IPS DF 4.7 (cell line): Measurements from ENCODE around the gene PIK3R6.

Experiments used
- DNase-seq: peaks from one replicate; pipeline ENCODE4 v3.0.0-alpha.2; 2013; ENCODE audit warnings: low spot score; ENCODE audit errors: extremely low read depth

The PIK3R6 gene, protein sequence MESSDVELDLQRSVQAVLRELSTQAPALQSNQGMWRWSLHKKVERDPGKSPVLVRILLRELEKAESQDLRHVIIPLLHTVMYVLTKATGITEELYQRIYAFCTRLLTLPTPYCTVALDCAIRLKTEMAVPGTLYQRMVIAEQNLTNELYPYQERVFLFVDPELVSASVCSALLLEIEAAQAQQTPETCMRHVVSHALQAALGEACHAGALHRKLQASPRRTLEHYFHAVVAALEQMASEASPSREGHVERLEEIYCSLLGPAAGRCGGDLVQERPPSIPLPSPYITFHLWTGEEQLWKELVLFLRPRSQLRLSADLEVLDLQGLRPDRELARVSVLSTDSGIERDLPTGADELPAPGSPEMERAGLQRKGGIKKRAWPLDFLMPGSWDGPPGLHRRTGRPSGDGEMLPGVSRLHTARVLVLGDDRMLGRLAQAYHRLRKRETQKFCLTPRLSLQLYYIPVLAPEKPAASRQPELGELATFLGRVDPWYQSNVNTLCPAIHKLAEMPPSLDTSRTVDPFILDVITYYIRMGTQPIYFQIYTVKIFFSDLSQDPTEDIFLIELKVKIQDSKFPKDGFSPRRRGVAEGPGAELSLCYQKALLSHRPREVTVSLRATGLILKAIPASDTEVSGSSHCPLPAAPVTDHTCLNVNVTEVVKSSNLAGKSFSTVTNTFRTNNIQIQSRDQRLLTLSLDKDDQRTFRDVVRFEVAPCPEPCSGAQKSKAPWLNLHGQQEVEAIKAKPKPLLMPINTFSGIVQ

DNA sequence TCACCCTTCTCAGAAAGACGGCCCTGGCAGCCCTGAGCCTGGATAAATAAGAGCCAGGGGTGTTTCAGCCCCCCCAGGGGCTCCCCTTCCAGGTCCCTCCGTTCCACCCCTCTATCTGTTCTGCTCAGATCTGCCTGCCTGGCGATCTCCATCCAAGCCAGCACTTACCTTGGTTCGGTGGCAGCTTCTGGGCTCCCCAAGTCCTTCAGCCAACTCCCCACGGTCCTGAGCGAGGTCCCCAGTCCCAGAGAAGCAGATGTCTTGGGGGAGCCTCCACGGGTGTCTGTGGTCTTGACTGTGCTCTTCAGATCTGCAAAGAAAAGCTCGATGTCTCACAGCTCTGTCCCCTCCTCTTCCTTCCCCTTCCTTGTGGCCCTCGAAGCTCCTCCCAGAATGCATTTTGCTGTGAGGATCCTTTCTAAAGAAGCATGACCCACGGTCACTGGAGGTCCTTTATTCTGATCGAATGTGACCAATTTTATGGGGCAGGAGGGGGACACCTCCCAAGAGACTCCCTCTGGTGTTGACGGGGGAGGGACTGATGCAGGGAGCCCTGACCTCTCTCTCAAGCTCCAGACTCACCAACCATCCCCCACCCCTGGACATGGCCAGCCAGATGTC lies at the start of gene PIK3R6:
TSS of gene PIK3R6 (minus strand) at position 314 of the 621 bp plus-strand sequence. CDS start 17,880 bp downstream, outside the sequence.
- DNase-seq = no peak

DNA sequence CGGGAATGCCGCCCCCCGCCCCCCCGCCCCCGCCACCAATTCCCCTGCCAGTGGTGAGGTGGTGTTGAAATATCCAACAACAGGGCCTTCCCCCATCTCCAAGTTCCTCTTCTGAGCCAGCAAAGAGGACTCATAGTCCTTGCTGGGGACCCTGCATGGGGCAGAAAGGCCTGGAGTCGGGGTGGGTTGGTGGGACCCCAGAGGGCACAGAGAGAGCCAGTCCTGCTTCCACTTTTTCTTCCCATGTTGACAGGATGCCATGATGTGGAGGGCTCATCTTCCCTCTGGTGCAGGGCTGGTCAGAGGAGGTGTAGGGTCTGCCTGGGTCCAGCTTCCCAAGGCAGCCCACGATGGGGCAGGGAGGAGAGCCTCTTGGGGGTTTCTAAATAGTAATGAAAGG lies 49.0 kb upstream of the PIK3R6 start:
- DNase-seq = no peak

DNA sequence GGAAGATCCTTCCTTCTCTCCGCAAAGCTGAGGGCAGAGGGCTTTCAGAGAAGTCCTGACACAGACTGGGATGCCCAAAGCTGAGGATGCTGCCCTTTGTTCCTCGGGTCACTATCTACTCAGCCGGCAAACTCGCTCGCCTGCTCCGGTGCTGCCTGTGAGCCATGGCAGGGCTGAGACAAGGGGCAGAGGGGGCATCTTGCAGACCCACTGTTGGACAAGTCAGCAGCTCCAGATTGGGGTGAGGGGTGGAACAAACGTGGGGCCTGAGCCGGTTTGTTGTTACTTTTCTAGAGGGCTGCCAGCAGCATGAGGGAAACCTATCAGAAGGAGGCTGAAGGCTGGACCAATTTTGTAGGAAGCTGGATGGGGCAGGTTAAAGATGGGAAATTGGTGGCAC lies 47.1 kb upstream of the PIK3R6 start:
- no peak for DNase-seq

DNA sequence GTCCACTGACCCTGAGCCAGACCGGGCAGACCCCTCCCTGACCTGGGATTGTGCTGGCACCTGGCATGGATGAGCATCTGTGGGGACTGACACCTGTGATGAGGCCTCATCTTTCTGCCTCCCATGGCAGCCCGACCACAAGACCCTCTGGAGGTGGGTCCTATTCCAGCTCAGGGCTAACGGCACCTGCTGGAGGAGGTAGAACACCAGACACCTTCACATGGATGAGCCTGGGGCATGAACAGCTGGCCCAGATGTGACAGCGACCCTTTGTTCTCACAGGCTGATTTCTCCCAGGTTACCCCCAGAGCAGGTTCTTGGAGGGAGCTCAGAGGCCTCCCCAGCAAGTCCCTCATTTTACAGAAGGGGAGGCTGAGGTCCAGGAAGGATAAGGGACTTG lies 46.4 kb upstream of the PIK3R6 start:
- no peak for DNase-seq

DNA sequence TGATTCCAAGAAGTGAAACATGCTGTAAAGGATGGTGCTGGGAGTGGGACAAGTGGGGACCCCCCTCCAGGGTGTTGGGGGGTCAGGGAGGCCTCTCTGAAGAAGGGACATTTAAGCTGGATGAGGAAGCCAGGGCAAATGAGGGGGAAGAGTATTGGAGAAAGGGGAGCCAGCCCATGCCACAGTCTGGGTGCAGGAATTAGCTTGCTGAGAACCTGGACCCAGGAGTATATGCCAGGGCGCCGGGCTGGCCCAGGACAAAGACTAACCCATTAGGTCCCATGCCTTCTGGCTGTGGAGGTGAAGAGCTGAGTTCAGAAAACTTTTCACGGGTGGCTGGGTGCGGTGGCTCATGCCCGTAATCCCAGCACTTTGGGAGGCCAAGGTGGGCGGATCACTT lies 45.6 kb upstream of the PIK3R6 start:
- no peak for DNase-seq

DNA sequence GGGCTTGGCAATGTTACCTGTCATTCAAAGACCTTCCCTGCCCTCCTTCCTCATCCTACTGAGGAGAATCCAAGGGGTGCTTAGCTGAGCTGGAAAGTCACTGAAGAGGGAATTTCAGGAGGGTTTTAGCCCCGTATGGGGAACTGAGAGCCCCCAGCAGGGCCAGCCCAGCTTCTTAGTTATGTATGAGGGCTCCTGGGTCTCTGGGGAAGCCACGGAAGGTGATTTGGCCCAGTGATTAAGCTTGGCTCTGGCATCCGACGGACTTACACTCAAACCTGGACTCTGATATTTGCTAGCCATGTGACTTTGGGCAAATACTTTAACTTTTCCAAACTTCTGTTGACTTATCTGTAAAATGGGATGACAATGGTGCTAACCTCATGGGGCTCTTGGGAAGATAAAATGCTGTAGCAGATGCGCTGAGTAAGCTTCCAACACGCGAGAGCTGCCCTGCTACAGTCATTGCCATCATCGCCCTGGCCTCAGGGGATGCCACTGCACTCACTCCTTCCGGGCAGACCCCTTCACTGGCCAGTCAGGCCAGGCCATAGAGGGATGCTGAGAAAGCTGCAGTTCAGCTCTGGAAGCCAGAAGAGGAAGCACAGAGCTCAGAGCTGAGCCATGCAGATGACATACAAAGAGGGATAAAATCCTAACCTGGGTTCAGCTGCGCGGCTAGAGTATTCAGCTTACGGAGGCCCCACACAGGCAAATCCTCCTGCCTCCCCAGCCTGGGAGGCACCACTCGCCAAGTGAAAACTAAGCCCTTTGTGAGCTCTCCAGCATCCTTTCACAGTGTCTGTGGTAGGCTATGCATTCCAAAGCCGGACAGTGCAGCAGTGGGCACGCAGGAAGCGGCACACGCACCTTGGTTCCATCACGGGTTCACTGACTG lies 44.9 kb upstream of the PIK3R6 start:
- no peak for DNase-seq

DNA sequence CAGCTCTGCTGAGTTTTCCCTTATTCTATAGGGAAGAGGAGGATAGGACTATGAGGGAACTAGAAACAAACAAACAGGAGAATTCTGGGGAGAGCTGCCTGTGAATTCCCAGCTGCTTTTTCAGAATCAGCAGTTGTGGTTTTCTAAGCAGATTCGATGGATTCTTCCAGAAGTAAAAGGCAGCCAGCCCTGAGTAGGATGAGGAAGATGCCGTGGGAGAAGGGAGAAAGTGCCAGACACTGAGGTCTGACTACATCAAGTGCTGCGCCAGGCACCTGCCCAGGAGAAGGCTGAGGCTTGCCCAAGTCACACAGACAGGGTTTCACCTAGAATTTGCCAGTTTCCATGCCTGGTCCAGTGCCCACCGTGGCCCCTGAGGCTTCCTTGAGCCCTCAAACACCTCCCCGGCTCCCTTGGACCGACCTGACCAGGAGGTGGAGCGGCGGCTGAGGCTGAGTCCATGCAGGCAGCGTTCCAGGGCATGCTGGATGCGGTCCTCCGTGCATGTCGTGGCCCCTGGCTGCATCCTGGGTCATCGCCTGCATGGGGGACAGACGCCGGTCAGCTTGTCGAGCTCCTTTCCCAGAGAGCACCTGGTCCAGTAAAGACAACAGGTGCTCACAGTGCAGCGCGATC lies 43.6 kb upstream of the PIK3R6 start:
- DNase-seq = no peak

DNA sequence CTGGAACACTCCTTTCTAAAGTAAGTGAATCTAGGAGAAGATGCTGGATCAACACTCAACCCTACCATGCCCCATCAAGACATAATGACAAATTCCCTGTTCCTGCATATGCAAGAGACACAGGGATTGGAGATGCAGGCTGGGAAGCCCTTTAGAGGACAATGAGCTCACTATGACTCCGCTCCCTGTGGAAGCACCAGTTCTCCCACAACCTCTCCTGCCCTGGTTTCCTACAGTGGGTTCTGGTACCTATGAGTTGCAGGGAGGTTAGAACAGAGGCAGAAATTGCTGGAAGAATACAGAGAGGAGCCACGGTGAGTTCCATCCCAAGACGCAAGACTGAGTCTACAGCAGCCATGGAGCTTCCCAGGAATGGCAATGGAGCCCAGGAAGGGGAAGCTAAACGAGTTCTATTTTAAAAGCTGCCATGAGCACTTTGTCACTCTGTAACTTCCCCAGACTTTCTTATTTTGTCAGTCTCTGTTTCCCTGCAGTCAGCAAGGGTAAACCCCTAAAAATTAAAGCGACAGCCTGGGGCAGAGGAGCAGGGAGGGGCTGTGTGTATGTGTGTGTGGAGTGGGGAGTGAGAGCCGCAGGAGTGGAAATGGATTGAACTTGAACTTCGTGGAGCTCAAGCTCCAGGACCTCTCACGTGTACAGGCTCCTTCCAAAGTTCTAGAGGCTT lies 42.3 kb upstream of the PIK3R6 start:
- DNase-seq = no peak

DNA sequence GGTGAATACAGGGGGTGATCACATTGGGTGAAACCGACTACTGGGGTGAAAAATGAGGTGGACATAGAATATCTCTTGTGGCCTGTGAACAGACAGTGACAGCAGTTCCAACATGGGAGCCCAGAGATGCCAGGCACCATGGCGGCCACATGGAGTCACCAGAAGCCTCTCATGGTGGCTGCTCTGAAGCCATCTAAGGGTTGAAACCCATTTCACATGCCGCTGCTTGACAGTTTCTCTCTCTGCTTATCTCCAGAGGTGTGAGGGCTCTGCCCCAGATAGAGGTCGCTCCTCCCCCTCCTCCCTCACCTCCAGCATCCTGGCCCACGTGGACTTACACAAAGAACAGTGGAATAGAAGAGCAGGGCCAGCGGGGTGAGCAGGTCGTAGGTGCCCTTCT lies 37.9 kb upstream of the PIK3R6 start:
- no peak for DNase-seq

DNA sequence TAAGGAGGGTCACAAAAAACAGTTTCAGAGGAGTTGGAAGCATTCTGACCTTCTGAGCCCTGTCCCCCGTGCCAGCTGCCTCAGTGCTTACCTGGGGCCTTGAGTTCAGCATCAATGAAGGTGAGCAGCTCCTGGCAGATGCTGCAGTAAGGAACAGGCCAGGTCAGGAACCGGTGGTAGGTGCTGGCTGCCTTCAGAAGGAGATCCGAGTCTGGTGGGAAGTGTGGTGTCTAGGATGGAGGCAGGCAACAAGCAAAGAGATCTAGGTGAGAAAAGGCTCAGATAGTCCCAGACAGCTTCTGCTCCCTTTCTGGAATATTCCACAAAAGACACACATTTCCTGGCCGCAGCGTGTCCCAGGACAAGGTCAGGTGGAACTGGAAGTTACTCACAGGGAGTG lies 37.2 kb upstream of the PIK3R6 start:
- DNase-seq = no peak

DNA sequence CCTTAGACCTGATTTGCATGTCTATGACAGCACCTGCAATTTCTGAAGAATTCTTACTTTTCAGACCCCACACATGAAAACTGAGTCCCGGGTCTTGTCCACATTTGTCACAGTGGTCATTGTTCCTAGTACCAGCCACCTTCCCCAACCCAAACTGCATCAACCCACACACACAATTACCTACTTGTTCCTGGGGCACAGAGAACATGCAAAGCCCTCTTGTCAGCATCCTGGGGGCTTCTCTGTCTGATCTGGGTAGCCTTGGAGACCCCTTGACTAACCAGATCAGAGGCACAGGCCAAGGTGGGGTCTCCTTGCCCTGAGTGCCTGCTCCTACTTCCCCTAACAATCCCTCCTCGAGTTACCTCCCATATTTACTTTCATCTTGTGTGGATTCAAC lies 36.7 kb upstream of the PIK3R6 start:
- no peak for DNase-seq

DNA sequence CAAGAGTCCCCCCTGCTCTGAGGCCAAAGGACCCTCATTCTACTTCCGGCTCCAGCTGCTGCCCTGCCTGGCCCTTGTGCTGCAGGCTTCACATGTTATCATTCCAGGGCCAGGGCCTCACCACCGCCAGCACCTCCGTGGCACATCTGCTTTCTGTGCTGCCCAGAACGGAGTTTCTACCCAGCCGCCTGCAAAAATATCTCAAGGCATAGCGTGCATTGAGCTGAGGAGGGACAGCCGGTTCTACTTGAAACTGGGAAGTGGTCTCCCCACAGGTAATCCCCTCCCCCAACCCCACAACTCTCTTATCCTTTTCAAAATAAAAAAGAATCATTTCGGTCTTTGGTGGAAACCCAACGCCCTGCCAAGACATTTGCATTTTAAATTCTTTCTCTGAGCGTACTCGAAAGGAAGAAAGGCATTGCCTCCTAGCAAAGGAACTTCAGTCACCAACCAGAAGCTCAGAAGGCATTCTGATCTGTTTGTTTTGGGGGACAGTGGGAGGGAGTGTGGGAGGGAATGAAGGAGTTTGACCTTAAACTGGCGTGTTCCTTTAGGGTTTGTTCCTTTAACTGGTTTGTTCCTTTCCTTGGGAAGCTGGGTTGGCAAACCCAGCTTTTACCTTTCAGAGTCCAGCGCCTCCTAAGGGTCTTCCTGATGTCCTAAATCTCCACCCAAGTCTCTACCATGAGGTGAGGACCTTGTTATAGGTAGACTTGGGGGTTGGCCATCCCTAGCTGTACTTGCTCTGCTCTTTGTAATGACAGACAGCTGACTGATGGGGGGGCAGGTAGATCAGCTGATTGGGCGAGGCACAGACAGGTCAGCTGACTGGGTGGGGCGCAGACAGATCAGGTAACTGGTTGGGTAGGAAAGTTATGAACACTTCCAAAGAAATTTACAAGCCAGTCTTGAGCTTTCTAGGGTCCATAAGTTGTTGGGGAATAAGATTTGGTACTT lies 33.4 kb upstream of the PIK3R6 start:
- DNase-seq = no peak

DNA sequence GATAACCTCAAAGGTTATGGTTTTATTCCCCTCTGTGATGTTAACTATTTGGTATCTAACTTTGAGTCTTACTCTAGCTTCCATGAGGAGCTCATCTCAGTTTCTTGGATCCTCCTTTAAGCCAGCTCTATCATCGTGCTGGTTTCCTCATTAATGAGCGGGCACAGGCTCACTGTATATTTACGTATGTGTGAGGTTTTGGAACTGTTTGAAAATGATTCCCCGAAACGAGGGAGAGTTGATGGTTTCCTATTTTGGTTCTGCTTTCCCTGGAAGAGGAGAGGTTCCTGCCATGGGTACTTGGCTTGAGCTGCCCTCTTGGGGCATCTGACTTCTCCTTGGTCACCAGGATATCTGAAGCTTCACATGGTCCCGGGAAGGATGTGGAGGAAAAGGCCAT lies 32.7 kb upstream of the PIK3R6 start:
- no peak for DNase-seq

DNA sequence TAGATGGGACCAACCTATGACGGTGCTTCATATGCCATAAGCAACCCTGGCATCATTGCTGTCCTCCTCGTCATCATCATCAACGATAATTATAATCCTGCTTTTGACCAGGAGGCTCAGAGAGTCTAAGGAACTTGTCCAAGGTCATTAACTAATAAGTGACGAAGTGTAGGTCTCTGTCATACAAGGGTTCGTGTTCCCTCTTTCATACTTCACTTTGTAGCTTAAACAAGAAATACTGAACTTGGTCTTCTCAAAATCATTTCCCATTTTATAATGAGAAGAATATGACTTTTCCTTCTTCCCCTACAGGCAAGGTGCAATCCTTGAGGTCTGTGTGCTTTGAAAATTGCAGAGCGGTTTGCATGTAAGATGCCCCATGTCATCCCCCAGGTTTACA lies 31.2 kb upstream of the PIK3R6 start:
- no peak for DNase-seq

DNA sequence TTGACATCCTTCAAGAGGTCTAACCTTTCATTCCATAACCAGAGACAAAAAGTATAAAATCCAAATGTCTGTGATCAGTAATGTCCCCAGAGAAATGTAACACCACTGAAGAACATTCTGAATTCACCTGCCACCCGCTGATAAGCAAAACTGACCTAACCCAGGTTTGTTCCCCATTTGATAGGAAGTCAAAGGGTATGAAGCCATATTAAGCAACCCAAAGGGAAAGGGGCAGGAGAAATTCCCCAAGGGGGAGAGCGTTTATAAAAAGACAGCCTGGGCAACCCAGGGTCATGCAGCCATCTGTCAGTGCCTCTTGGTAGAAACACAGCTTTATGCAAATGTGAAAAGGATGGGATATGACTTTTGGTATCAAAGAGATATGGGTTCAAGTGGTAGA lies 30.7 kb upstream of the PIK3R6 start:
- no peak for DNase-seq

DNA sequence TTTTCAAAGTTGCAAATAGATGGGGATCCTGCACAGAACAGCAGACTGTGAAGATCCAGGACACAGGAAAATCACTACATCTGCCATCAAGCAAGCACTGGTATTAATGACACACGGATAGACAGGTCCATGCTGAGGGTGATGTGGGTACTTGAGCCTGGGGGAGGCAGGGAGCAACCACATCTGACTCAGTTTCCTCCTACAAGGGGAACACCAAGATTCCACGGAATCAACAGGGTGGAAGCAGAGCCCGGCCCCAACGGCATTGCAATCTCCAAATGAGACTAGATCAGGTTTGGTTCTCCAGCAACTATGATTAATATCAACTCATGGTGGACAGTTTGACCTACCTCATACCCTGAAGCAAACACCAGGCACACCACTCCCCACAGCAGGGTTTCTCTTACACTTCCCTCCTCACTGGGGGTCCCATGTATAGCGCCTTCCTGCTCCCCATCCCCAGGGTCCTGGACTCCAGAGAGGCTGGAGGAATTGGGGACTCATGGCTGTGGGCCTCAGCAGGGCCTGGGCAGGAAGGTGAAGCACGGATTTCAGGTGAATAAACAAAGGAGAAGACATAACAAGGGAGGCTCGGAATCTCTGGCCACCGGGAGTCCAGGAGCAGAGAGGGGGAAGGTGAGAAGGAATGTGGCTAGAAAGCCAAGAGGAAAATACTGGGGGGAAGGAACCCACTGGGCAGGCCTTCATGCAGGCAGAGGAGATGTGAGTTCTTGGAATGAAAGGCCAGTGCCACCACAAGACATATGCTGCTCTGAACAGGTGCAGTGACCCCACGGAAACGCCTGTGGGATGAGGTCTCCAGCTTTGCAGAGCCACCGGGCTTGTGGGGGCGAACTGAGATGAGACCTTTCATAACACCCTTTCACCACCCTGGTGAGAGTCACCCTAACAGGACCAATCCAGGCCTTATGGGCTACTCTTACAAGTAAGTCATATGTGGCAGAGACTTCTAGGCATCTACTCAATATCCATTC lies 29.5 kb upstream of the PIK3R6 start:
- no peak for DNase-seq

DNA sequence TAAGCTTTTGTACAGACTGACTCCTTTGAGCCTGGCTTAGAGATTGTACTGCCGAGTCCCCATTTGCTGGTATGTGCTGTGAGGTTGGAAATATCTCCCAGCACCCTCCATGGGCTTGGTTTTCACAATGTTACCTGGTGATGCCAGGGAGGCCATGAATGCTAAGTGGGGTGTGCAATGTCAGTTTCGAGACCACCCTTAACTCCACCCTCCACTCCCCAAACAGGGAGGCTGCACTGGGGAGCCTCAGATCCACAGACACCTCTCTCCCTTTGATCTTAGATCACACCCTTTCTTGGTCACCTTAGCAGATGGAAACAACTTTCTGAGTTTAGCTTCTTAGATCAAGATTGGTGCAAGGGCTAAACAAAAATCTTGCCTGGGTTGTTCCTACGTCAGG lies 28.6 kb upstream of the PIK3R6 start:
- no peak for DNase-seq
